H1 (cell line): ENCODE measurements around the gene BICRAL. TPM values are rescaled to one million over a fixed set of nuclear protein-coding genes. Genes with fewer than 3 reads are reported as not detected.

Source experiments
- BACH1 ChIP-seq: IDR thresholded peaks from 2 replicates; pipeline ENCODE4 v1.6.1; 2012; ENCODE audit warnings: low read length, improper control_type of control experiment
- HDAC2 ChIP-seq, 2 experiments: fragments of 300-600 bp in 1 of 2; sonication (generic) in 1 of 2; IDR thresholded peaks; 2 replicates each; pipeline ENCODE4 v1.6.1; 2011 to 2012; ENCODE audit warnings: low read depth in 2 of 2, low read length in 2 of 2, mild to moderate bottlenecking in 2 of 2, moderate library complexity in 2 of 2, borderline replicate concordance in 1 of 2, inconsistent platforms in 1 of 2
- HDAC6 ChIP-seq: IDR thresholded peaks from one replicate; pipeline ENCODE4 v1.7.1; 2012; ENCODE audit warnings: low read depth, mild to moderate bottlenecking, inconsistent platforms, low read length, moderate library complexity
- SIN3A ChIP-seq, 2 experiments: IDR thresholded peaks in 1 of 2; conservative IDR thresholded peaks in 1 of 2; 2 replicates each; pipeline ENCODE4 v1.6.1; 2011 to 2012; ENCODE audit warnings: low read length in 2 of 2, improper control_type of control experiment in 1 of 2, low read depth in 1 of 2, mild to moderate bottlenecking in 1 of 2
- SP1 ChIP-seq: IDR thresholded peaks from 2 replicates; pipeline ENCODE4 v1.6.1; 2011; ENCODE audit warnings: low read depth, low read length
- SP4 ChIP-seq: IDR thresholded peaks from 2 replicates; pipeline ENCODE4 v1.6.1; 2012; ENCODE audit warnings: low read length, inconsistent platforms
- TAF7 ChIP-seq: optimal IDR thresholded peaks from 2 replicates; pipeline ENCODE3; 2011; ENCODE audit warnings: low read depth, mild to moderate bottlenecking, inconsistent platforms, low read length, moderate library complexity, borderline replicate concordance
- polyA plus RNA-seq, 7 experiments: library from polyadenylated mRNA; depleted of rRNA in 3 of 7; stranded (reverse) in 5 of 7; unstranded in 2 of 7; fragments of >200 nt in 5 of 7; fragments of 200-250 nt in 2 of 7; gene quantifications; 1 replicate in 5 of 7; 2 replicates in 1 of 7; 4 replicates in 1 of 7; pipeline versions ENCODE4 v1.2.1 to v1.2.3, GENCODE V29; 2011 to 2013; ENCODE audit warnings: missing spikeins in 2 of 7, mixed read lengths in 2 of 7
- total RNA-seq: library from RNA; stranded (reverse); fragmentation: NEBNext Ultra II Directional; extraction: Animal tissue kit (Norgen Biotek cat#: 25700); gene quantifications from 2 replicates; pipeline ENCODE4 v1.2.1, GENCODE V29; 2021

The BICRAL gene
- total and polyA plus RNA-seq, 2 of the 8 experiments (the other 6 are each of a cell fraction or from before 2014, with no cell fraction given) = 9.4 to 12.2 TPM

DNA sequence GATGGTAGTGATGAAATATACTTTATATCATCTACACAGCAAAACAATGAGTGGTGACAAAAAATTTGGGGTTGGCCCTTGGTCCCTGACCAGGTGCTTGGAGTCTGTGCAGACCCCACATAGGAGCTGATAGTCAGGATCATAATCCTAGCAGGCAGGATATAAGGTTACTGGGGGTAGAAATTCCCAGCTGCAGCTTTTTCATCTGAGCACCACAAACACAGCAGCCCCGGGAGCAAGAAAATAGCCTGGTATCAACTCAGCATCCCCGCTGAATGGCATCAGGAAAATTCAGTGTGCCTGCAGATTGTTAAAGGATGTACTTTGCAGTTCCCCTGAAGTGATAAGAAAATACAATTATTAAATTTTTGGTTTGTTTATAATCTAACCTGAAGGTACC lies 69.7 kb downstream of the BICRAL start (continued):
- TF ChIP-seq SIN3A (conservative IDR thresholded peaks at IDR 0.05 in 1 of 2, IDR thresholded peaks at IDR 0.05 in 1 of 2; ENCODE audit: low read depth in 1 of 2, low read length in 2 of 2) (no peak), SP4 (no peak), TAF7 (no peak), HDAC2 (IDR thresholded peaks at IDR 0.05; ENCODE audit: borderline replicate concordance in 1 of 2, low read depth in 2 of 2, low read length in 2 of 2) (no peak), BACH1 (no peak), SP1 (no peak), HDAC6 (no peak)
